Measurements from ENCODE around the gene TLN1.

DNA sequence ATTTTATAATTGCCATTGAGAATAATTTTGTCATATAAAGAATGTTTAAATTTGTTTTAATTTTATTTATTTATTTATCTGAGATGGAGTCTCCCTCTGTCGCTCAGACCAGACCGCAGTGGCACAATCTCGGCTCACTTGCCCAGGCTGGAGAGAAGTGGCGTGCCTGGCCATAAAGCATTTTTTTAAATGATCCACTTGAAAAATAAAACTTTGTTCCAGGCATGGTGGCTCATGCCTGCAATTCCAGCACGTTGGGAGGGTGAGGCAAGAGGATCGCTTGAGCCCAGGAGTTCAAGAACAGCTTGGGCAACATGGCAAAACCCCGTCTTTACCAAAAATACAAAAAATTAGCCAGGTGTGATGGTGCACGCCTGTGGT, 79.2 kb downstream of the TLN1 start:
- TF ChIP-seq, protein P1, sequence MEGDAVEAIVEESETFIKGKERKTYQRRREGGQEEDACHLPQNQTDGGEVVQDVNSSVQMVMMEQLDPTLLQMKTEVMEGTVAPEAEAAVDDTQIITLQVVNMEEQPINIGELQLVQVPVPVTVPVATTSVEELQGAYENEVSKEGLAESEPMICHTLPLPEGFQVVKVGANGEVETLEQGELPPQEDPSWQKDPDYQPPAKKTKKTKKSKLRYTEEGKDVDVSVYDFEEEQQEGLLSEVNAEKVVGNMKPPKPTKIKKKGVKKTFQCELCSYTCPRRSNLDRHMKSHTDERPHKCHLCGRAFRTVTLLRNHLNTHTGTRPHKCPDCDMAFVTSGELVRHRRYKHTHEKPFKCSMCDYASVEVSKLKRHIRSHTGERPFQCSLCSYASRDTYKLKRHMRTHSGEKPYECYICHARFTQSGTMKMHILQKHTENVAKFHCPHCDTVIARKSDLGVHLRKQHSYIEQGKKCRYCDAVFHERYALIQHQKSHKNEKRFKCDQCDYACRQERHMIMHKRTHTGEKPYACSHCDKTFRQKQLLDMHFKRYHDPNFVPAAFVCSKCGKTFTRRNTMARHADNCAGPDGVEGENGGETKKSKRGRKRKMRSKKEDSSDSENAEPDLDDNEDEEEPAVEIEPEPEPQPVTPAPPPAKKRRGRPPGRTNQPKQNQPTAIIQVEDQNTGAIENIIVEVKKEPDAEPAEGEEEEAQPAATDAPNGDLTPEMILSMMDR (IDR thresholded peaks at IDR 0.05) = no peak
- no peak for TF ChIP-seq POLR2A (IDR thresholded peaks at IDR 0.05)
